Large intestine (tissue), 3 donors: ENCODE data around the gene ART4. TPM values are rescaled to one million over a fixed set of nuclear protein-coding genes. Genes with fewer than 3 reads are reported as not detected.

Experiments
- DNase-seq, 2 donors: peaks; one replicate each; pipeline versions ENCODE4 v3.0.0 to v3.0.0-alpha.2; 2013
- H3K27ac ChIP-seq: one replicate; pipeline ENCODE4 v1.5.1; 2013; ENCODE audit warnings: low read length
- H3K27me3 ChIP-seq: 2 replicates; pipeline ENCODE4 v1.6.1; 2013; ENCODE audit warnings: low read length; ENCODE audit not compliant: control insufficient read depth, insufficient read depth
- H3K36me3 ChIP-seq: 2 replicates; pipeline ENCODE4 v1.6.1; 2013; ENCODE audit warnings: low read length; ENCODE audit not compliant: control insufficient read depth, insufficient read depth
- H3K4me1 ChIP-seq: one replicate; pipeline ENCODE4 v1.6.1; 2013; ENCODE audit warnings: low read length; ENCODE audit not compliant: control insufficient read depth, insufficient read depth
- H3K4me3 ChIP-seq: one replicate; pipeline ENCODE4 v1.5.1; 2013; ENCODE audit warnings: low read length
- H3K9me3 ChIP-seq: one replicate; pipeline ENCODE4 v1.6.1; 2013; ENCODE audit warnings: mild to moderate bottlenecking, low read depth, low read length, moderate library complexity; ENCODE audit not compliant: control insufficient read depth
- WGBS: methylation state at CpG from one replicate; pipeline ENCODE4 v1.1.5; 2013; ENCODE audit warnings: low lambda C conversion rate; ENCODE audit not compliant: insufficient coverage; 5-methylcytosine and 5-hydroxymethylcytosine counted together
- polyA plus RNA-seq: library from polyadenylated mRNA; unstranded; fragments of 120-200 nt; gene quantifications from one replicate; pipeline ENCODE4 v1.2.1, GENCODE V29; 2013

Gene ART4
- polyA plus RNA-seq, 1 donor = 6.3 TPM

DNA sequence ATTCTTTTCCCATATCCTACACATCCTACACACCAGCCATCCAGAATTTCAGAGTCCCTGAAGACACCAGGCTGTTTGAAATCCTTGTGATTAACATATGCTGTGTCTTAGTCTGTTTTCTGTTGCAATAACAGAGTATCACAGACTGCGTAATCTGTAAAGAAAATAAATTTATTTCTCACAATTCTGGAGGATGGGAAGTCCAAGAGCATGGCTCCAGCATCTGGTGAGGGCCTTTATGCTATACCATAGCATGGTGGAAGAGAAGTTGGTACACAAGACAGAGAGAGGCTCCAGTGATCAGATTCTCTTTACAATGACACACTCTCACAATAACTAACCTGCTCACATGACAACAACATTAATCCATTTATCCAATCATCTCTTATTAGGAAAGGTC lies 4.1 kb downstream of the ART4 start:
- Histone ChIP-seq H3K9me3 (peaks cover 4% of the 10 kb centered on the region), H3K27ac (no peak overlapping the region), H3K4me1 (peaks cover 20% of the 10 kb centered on the region), H3K27me3 (no peaks in the 10 kb centered on the region), H3K36me3 (no peaks in the 10 kb centered on the region), H3K4me3 (no peak overlapping the region)
- no CpG with 5 or more reads among the region's 1 CpG for WGBS
- no peak for DNase-seq

DNA sequence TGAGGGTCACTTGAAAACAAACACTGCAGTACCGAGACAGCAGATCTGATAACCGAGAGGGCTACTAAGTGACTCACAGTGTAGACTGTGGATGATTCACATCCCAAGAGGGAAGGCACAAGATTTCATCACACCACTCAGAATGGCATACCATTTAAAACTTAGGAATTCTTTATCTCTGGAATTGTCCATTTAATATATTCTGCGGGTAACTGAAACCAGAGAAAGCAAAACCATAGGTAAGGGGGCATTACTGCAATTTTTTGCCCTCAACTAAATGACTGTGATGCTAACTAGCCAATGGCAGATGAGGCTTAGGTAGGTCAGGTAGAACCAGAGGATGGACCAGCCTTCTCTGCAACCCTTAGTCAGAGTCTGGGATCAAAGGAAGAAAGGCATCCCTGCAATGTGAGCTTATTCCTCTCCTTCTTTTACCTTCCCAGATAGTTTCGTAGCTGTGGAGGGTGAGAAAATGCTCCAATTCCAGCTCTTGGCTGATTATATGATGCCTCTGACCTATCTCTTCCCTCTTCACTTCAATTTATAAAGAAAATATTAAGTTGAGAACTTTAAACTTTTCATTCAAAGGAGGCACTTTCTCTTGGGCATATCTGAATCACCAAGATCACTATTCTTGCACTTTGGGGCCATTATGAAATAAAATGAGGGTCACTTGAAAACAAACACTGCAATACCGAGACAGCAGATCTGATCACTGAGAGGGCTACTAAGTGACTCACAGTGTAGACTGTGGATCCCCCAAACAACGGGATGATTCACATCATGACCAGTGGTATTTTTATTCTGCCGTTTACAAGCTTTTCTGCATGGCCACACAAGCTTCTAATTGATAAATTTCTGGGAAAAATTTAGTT lies 6.8 kb downstream of the ART4 start:
- 73% methylated on average over 3 of the region's 7 CpGs for WGBS
- peaks cover 7% of the 10 kb centered on the region for H3K4me1 ChIP-seq
- no peak overlapping the region for H3K4me3 ChIP-seq
- H3K36me3 ChIP-seq = no peaks in the 10 kb centered on the region
- H3K27me3 ChIP-seq = no peaks in the 10 kb centered on the region
- DNase-seq = peak; percentile 35 to 44
- peaks cover 4% of the 10 kb centered on the region for H3K9me3 ChIP-seq
- H3K27ac ChIP-seq = peak overlapping the region; percentile 35

DNA sequence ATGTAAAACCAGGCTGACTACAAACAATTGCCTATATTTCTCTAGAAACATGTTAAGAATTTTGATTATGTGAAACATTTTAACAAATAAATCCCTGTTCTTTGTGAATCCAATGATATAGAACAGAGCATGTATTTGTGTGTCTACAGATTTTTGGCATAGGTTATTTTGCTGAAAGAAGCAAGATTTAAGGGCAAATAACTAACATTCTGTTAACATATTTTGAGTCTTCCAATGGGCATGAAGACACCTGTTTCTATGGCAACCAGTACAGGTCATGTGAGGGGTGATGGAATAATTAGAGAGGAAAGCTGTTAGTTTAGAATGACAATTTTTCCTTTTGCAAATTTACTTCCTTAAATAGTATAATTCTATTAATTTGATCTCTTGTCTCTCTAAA lies 8.8 kb downstream of the ART4 start:
- Histone ChIP-seq H3K27me3 (no peaks in the 10 kb centered on the region), H3K9me3 (peaks cover 4% of the 10 kb centered on the region), H3K36me3 (no peaks in the 10 kb centered on the region), H3K27ac (no peak overlapping the region), H3K4me3 (no peak overlapping the region), H3K4me1 (no peaks in the 10 kb centered on the region)
- DNase-seq = no peak

DNA sequence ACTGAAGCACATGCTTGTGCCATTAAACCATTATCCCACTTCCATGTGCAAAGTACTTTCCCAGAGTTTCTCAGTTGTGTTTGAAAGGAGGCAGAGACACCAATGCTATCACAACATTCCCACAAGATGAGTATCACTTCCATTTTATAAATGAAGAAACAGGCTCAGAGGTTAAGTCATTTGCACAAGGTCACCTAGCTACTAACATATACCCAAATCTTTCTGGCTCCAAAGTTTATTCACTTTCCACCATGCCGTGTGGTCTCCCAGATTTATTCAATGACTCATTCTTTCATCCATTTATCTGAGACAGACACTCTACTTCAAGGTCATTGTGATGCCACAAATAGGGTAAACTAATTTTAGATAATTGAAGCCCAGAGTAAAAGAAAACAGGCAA lies 9.4 kb downstream of the ART4 start:
- 40% methylated on average over 1 of the region's 1 CpG for WGBS
- no peak for DNase-seq
- H3K27ac ChIP-seq = no peak overlapping the region

DNA sequence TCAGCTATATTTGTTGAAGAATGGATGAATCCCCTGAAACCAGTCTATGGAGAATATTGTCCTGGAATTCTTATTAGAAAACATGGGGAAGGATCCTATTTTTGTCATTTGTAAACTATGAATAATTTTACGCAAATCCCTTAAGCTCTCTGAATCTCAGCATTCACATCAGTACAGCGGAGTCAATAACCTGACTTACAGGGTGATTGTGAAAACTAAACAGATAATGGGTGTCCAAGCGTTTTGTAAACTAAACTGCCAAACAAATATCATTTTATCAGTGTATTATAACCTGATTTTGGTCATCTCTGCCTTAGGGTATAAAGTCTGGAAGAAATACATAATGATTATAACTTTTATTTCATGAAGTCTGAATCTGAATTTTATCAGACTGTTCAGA lies 10.0 kb downstream of the ART4 start:
- WGBS = no CpG with 5 or more reads among the region's 3 CpGs
- Histone ChIP-seq H3K36me3 (no peaks in the 10 kb centered on the region), H3K4me3 (no peak overlapping the region), H3K9me3 (no peaks in the 10 kb centered on the region), H3K27me3 (no peaks in the 10 kb centered on the region), H3K27ac (no peak overlapping the region), H3K4me1 (no peaks in the 10 kb centered on the region)
- no peak for DNase-seq

More for the DNA sequence above, 9.4 kb downstream of the ART4 start:
- H3K4me3 ChIP-seq = no peak overlapping the region
- no peaks in the 10 kb centered on the region for H3K36me3 ChIP-seq
- H3K9me3 ChIP-seq = peaks cover under 1% of the 10 kb centered on the region
- H3K27me3 ChIP-seq = no peaks in the 10 kb centered on the region
- no peaks in the 10 kb centered on the region for H3K4me1 ChIP-seq

DNA sequence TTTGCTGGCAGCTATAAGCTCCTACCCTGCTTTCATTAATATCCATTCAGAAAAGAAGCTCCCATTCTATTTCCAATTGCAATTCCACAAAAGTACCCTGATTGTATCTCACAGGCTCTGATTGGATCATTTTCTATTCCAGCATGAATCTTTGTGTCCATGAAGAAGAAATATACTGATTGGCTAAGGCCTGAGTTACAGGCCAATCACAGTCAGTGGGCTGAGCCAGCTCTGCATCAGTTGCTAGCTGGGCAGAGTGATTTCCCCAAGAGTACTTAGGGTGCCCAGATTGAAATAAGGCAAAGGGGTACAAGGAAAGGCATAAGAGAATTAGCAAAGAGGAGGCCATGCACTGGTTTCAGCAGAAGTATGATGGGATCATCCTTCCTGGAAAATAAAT lies 14.4 kb downstream of the ART4 start:
- no peak overlapping the region for H3K4me3 ChIP-seq
- H3K4me1 ChIP-seq = no peaks in the 10 kb centered on the region
- no peaks in the 10 kb centered on the region for H3K9me3 ChIP-seq
- DNase-seq = no peak
- H3K36me3 ChIP-seq = no peaks in the 10 kb centered on the region
- no peak overlapping the region for H3K27ac ChIP-seq
- H3K27me3 ChIP-seq = no peaks in the 10 kb centered on the region

DNA sequence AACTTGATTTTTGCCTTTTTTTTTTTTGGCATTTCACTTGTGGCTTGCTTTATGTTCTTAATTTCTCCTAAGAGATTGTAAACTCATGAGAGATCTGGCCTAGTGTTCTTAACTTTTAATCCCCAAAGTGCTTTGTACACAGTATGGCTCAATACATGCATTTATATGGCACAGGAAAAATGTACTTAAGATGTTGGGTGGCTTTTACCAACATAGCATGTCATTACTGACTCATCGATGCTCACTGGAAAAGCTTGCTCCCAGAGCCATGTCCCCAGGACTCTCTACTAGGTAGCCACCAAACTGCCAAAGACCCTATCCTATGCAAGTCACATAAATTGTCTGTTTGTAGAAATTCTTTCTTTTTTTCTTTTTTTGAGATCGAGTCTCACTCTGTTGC lies 16.3 kb downstream of the ART4 start:
- no peak overlapping the region for H3K27ac ChIP-seq
- no peaks in the 10 kb centered on the region for H3K36me3 ChIP-seq
- H3K9me3 ChIP-seq = no peaks in the 10 kb centered on the region
- H3K27me3 ChIP-seq = no peaks in the 10 kb centered on the region
- no CpG with 5 or more reads among the region's 2 CpGs for WGBS
- no peak overlapping the region for H3K4me3 ChIP-seq
- DNase-seq = no peak
- no peaks in the 10 kb centered on the region for H3K4me1 ChIP-seq

DNA sequence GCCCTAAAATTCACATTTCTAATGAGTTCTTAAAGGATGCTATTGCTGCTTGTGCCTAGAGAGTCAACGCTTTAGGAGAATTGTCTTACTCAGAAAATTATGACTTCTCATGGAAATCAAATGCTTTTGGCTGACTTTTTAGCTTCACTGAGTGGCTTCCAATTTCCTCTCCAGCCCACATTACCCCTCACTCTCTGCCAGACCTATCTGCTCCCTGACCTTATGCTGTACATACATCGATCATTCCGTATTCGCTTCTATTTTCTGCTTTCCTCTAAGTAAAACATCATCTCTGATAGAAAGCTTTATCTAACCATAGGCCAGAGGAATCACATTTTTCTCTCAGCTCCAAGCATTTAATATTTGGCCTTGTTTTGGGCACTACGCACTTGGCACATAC lies 16.8 kb downstream of the ART4 start:
- DNase-seq = no peak
- no peak overlapping the region for H3K4me3 ChIP-seq
- no peaks in the 10 kb centered on the region for H3K4me1 ChIP-seq
- 93% methylated on average over 4 of the region's 5 CpGs for WGBS
- H3K36me3 ChIP-seq = no peaks in the 10 kb centered on the region
- no peaks in the 10 kb centered on the region for H3K27me3 ChIP-seq
- no peak overlapping the region for H3K27ac ChIP-seq
- no peaks in the 10 kb centered on the region for H3K9me3 ChIP-seq

DNA sequence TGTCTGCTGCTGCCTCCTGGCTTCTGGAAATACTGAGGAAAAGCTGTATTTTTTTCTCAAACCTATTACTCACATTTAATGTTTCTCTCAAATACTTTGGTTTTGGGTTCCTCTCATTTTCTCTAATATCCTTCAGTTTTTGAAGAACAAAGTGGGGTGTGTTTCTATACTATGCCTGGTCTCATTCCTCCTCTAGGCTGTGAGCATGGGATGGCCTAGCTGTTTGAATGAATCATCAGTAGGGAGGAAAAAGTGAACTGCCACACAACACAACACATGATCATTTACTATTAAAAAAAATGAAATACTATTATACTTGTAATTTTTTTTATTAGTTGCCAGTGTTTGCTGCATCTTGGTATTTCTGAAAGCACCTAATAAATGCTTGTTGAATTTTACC lies 18.1 kb downstream of the ART4 start:
- DNase-seq = no peak
- no peak overlapping the region for H3K4me3 ChIP-seq
- no peaks in the 10 kb centered on the region for H3K9me3 ChIP-seq
- H3K36me3 ChIP-seq = no peaks in the 10 kb centered on the region
- no peaks in the 10 kb centered on the region for H3K4me1 ChIP-seq
- no peak overlapping the region for H3K27ac ChIP-seq
- H3K27me3 ChIP-seq = no peaks in the 10 kb centered on the region

DNA sequence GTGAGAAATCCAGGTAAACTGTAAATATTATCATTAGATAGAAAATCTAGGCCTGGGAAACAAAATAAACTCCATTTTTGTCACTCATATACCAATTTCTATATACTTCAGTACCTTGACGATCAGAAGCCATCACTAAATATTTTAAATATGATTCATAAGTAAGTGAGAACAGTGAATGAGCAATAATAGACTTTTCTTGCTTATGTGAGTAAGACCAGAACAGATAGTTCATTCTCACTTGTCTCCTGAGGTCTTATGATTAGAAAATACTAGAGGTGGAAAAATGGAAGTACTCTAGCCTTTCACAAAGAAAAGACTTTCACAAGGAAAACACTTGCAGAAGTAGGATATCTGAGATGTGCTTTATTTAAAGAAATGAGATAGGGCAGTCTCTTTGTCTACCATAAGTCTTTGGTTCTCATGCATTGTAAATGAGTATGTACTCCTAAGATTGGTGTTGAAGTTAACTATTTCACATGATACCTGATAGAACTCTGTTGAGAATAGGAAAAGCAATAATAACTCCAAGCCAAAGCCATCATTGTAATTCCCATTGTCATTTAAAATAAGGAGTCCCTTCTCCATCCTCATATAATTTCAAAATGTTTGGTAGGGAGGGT lies 19.2 kb downstream of the ART4 start:
- Histone ChIP-seq H3K9me3 (no peaks in the 10 kb centered on the region), H3K27me3 (no peaks in the 10 kb centered on the region), H3K27ac (no peak overlapping the region), H3K4me3 (no peak overlapping the region), H3K4me1 (no peaks in the 10 kb centered on the region), H3K36me3 (no peaks in the 10 kb centered on the region)
- WGBS = 100% methylated on average over 1 of the region's 1 CpG
- DNase-seq = no peak

DNA sequence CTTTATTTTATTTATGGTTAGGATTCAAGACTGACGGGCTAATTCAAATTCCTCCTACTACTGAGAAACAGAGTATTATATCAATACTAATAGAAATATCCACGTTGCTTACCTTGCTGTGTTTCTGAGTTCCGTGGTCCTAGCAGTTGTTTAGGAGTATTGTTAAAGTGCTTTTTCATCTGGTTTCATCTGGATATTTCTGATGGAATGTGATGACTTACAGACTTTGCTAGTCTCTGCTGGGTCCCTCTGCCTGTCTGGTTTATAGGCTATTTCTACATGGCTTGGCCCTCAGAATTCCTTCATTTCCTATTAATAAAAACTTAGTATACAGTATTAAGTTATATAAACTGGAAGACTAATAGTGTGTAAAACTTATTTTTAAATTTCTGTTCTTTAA lies 29.3 kb downstream of the ART4 start, which contains the start of gene SMCO3:
TSS of gene SMCO3 (minus strand) at position 169 of the 400 bp plus-strand sequence. CDS start 7,502 bp downstream, outside the sequence.
- H3K4me1 ChIP-seq = no peaks in the 10 kb centered on the region
- WGBS = no CpG with 5 or more reads among the region's 3 CpGs
- H3K27ac ChIP-seq = no peak within 1 kb of the TSS
- no peaks in the 10 kb centered on the region for H3K36me3 ChIP-seq
- no peak within 1 kb of the TSS for H3K4me3 ChIP-seq
- no peak for DNase-seq
- no peaks in the 10 kb centered on the region for H3K27me3 ChIP-seq
- no peaks in the 10 kb centered on the region for H3K9me3 ChIP-seq
